HCT116 (cell line): ENCODE measurements around the gene RHCG. TPM values are rescaled to one million over a fixed set of nuclear protein-coding genes. Genes with fewer than 3 reads are reported as not detected.

ENCODE experiments used
- ATAC-seq: fragments of 200-7000 bp; cut with Tn5 transposase; 2 replicates; pipeline ENCODE4 v1.9.1; 2020; ENCODE audit warnings: mild to moderate bottlenecking, moderate library complexity
- BruUV-seq: library from RNA; stranded (reverse); fragments of 400-500 nt; replicated peaks from 2 replicates; lab custom pipeline; 2021; lab: Mats Ljungman, UMichigan
- CTCF ChIA-PET: fragments of 300-600 bp; sonication (Branson Sonifier 250); formaldehyde crosslinking; loops from one replicate; lab custom pipeline; 2021; ENCODE audit warnings: antibody characterized with exemption; lab: Charles Lee
- POLR2A ChIA-PET: fragments of 300-600, 350-600 bp; sonication (Branson Sonifier 250); formaldehyde crosslinking; loops from one replicate; lab custom pipeline; 2021; ENCODE audit warnings: antibody characterized with exemption; lab: Charles Lee
- RAD21 ChIA-PET, 2 experiments: fragments of 300-600 bp; sonication (Branson Sonifier 250); formaldehyde crosslinking; loops; one replicate each; lab custom pipeline; 2023; ENCODE audit warnings: low total read pairs in 2 of 2; ENCODE audit not compliant: uncharacterized antibody in 2 of 2, unreplicated experiment in 2 of 2, low non-redundant PET in 1 of 2; lab: Charles Lee
- DNase-seq: peaks from one replicate; pipeline ENCODE4 v3.0.0-alpha.2; 2010; ENCODE audit warnings: low read depth, low spot score
- H2AFZ ChIP-seq: fragments of 200-600 bp; shearing (Covaris generic), sonication (generic); 2 replicates; pipeline ENCODE4 v1.6.1; 2017; ENCODE audit warnings: low read depth, mixed run types, mixed read lengths, antibody characterized with exemption, low read length; ENCODE audit not compliant: poor library complexity, severe bottlenecking
- H3K27ac ChIP-seq: 2 replicates; pipeline ENCODE4 v1.5.1; 2012; ENCODE audit warnings: low read depth, low read length
- H3K27me3 ChIP-seq: fragments of 200-600 bp; sonication (generic); 2 replicates; pipeline ENCODE4 v1.6.1; 2016; ENCODE audit warnings: mixed run types, low read length, mixed read lengths; ENCODE audit not compliant: insufficient read depth
- H3K36me3 ChIP-seq, 2 experiments: fragments of 200-500 bp in 1 of 2; fragments of 200-600 bp in 1 of 2; sonication (Bioruptor generic) in 1 of 2; sonication (generic) in 1 of 2; 2 replicates each; pipeline versions ENCODE4 v1.5.1 to v1.6.1; 2014 to 2016; ENCODE audit warnings: low read length in 2 of 2, inconsistent platforms in 1 of 2, mixed read lengths in 1 of 2, mixed run types in 1 of 2; ENCODE audit not compliant: insufficient read depth in 2 of 2, control insufficient read depth in 1 of 2
- H3K4me1 ChIP-seq, 2 experiments: fragments of 200-600 bp in 1 of 2; sonication (generic) in 1 of 2; 2 replicates each; pipeline versions ENCODE4 v1.5.1 to v1.6.1; 2012 to 2017; ENCODE audit warnings: low read length in 2 of 2, inconsistent platforms in 1 of 2, mild to moderate bottlenecking in 1 of 2, mixed read lengths in 1 of 2, mixed run types in 1 of 2, moderate library complexity in 1 of 2; ENCODE audit not compliant: insufficient read depth in 2 of 2, control insufficient read depth in 1 of 2
- H3K4me2 ChIP-seq: fragments of 200-600 bp; sonication (generic); 2 replicates; pipeline ENCODE4 v1.6.1; 2017; ENCODE audit warnings: mixed run types, low read length, mixed read lengths
- H3K4me3 ChIP-seq, 2 experiments: fragments of 200-600 bp in 1 of 2; sonication (generic) in 1 of 2; replicated peaks in 1 of 2; 2 replicates each; pipeline ENCODE4 v1.5.1; 2011 to 2016; ENCODE audit warnings: low read length in 2 of 2, control low read depth in 1 of 2, low read depth in 1 of 2, mild to moderate bottlenecking in 1 of 2, mixed read lengths in 1 of 2, mixed run types in 1 of 2
- H3K79me2 ChIP-seq: fragments of 200-600 bp; sonication (generic); 2 replicates; pipeline ENCODE4 v1.6.1; 2017; ENCODE audit warnings: mild to moderate bottlenecking, mixed run types, low read length, moderate library complexity, mixed read lengths; ENCODE audit not compliant: insufficient read depth
- H3K9ac ChIP-seq: fragments of 200-600 bp; sonication (generic); 2 replicates; pipeline ENCODE4 v1.6.1; 2016; ENCODE audit warnings: low read length, mixed read lengths
- H3K9me2 ChIP-seq: fragments of 200-600 bp; sonication (generic), shearing (Covaris generic); 2 replicates; pipeline ENCODE4 v1.6.1; 2017; ENCODE audit warnings: mixed run types, mild to moderate bottlenecking, moderate library complexity; ENCODE audit not compliant: insufficient read depth
- H3K9me3 ChIP-seq, 2 experiments: fragments of 200-500 bp in 1 of 2; fragments of 200-600 bp in 1 of 2; sonication (Bioruptor generic) in 1 of 2; sonication (generic) in 1 of 2; 2 replicates each; pipeline ENCODE4 v1.6.1; 2014 to 2017; ENCODE audit warnings: low read length in 2 of 2, mixed read lengths in 2 of 2, inconsistent platforms in 1 of 2, low read depth in 1 of 2, mild to moderate bottlenecking in 1 of 2, mixed run types in 1 of 2, moderate library complexity in 1 of 2; ENCODE audit not compliant: control insufficient read depth in 1 of 2, insufficient read depth in 1 of 2
- H4K20me1 ChIP-seq: fragments of 200-600 bp; sonication (generic), shearing (Covaris generic); 2 replicates; pipeline ENCODE4 v1.6.1; 2017; ENCODE audit warnings: mixed run types, mild to moderate bottlenecking, moderate library complexity; ENCODE audit not compliant: insufficient read depth
- ATF3 ChIP-seq: IDR thresholded peaks from 2 replicates; pipeline ENCODE4 v1.6.1; 2012
- CBX3 ChIP-seq: IDR thresholded peaks from 2 replicates; pipeline ENCODE4 v1.6.1; 2012; ENCODE audit warnings: low read depth
- CEBPB ChIP-seq: IDR thresholded peaks from 2 replicates; pipeline ENCODE4 v1.6.1; 2012; ENCODE audit warnings: low read depth
- CTCF ChIP-seq, 3 experiments: fragments of 200-600 bp in 1 of 3; sonication (generic) in 1 of 3; IDR thresholded peaks in 2 of 3; conservative IDR thresholded peaks in 1 of 3; 2 replicates each; pipeline ENCODE4 v1.5.1; 2012 to 2017; ENCODE audit warnings: low read depth in 2 of 3, low read length in 2 of 3, antibody characterized with exemption in 1 of 3, borderline replicate concordance in 1 of 3, control low read depth in 1 of 3, mild to moderate bottlenecking in 1 of 3, mixed read lengths in 1 of 3, mixed run types in 1 of 3, moderate library complexity in 1 of 3; ENCODE audit not compliant: insufficient read depth in 1 of 3
- EGR1 ChIP-seq: IDR thresholded peaks from 2 replicates; pipeline ENCODE4 v1.6.1; 2012; ENCODE audit warnings: low read depth
- ELF1 ChIP-seq: IDR thresholded peaks from 2 replicates; pipeline ENCODE4 v1.6.1; 2012; ENCODE audit warnings: low read depth, borderline replicate concordance
- EZH2 ChIP-seq: fragments of 200-600 bp; sonication (generic); IDR thresholded peaks from 2 replicates; pipeline ENCODE4 v1.6.1; 2017; ENCODE audit warnings: antibody characterized with exemption, mixed run types
- EZH2phosphoT487 ChIP-seq: fragments of 200-600 bp; IDR thresholded peaks from 2 replicates; pipeline ENCODE4 v1.6.1; 2018; ENCODE audit warnings: antibody characterized with exemption, borderline replicate concordance
- FOSL1 ChIP-seq: IDR thresholded peaks from 2 replicates; pipeline ENCODE4 v1.6.1; 2012; ENCODE audit warnings: low read depth
- JUND ChIP-seq: IDR thresholded peaks from 2 replicates; pipeline ENCODE4 v1.6.1; 2012
- POLR2A ChIP-seq: IDR thresholded peaks from 2 replicates; pipeline ENCODE4 v1.7.0; 2011; ENCODE audit warnings: borderline replicate concordance; ENCODE audit not compliant: insufficient read depth, insufficient read length; ENCODE audit errors: extremely low read depth
- POLR2AphosphoS5 ChIP-seq: IDR thresholded peaks from 2 replicates; pipeline ENCODE4 v1.6.1; 2011; ENCODE audit warnings: mild to moderate bottlenecking, low read depth, low read length, moderate library complexity
- RAD21 ChIP-seq: IDR thresholded peaks from 2 replicates; pipeline ENCODE4 v1.6.1; 2012; ENCODE audit warnings: low read depth, mild to moderate bottlenecking
- SIN3A ChIP-seq: IDR thresholded peaks from 2 replicates; pipeline ENCODE4 v1.6.1; 2012; ENCODE audit warnings: low read depth
- SP1 ChIP-seq: IDR thresholded peaks from 2 replicates; pipeline ENCODE4 v1.6.1; 2012; ENCODE audit warnings: low read depth
- SRF ChIP-seq: IDR thresholded peaks from 2 replicates; pipeline ENCODE4 v1.6.1; 2012; ENCODE audit warnings: low read depth
- TCF7L2 ChIP-seq: IDR thresholded peaks from 2 replicates; pipeline ENCODE4 v1.7.0; 2011; ENCODE audit warnings: borderline replicate concordance, inconsistent platforms; ENCODE audit not compliant: insufficient read depth, insufficient read length; ENCODE audit errors: extremely low read depth
- YY1 ChIP-seq: IDR thresholded peaks from 2 replicates; pipeline ENCODE4 v1.6.1; 2011; ENCODE audit warnings: low read length, low read depth, moderate library complexity, mild to moderate bottlenecking; ENCODE audit not compliant: insufficient replicate concordance; ENCODE audit errors: extremely low read depth
- ZNF274 ChIP-seq: fragments of 200-500 bp; sonication (Bioruptor generic); IDR thresholded peaks from 2 replicates; pipeline ENCODE4 v1.6.1; 2014; ENCODE audit warnings: mild to moderate bottlenecking, low read depth, low read length, inconsistent platforms
- intact Hi-C: fragments of 100-400 bp; cut with micrococcal nuclease; formaldehyde crosslinking; loops from 2 replicates; pipeline ENCODE4 v1.10.0; 2022
- total RNA-seq: library from RNA; stranded (reverse); gene quantifications from one replicate; pipeline ENCODE4 v1.2.1, GENCODE V29; 2021; ENCODE audit not compliant: unreplicated experiment

The RHCG gene
- total RNA-seq, 1 experiment from 2014 or later: not detected

- Histone ChIP-seq H3K27me3 (no peaks in the 10 kb centered on the region), H3K9me2 (no peaks in the 10 kb centered on the region), H2AFZ (no peak overlapping the region), H3K27ac (no peak overlapping the region), H3K79me2 (no peaks in the 10 kb centered on the region), H3K4me1 (peaks cover 5 to 9% of the 10 kb centered on the region in 2 experiments; a peak in 3 of 4 replicates), H3K9ac (no peak overlapping the region), H3K4me2 (no peak overlapping the region), H3K9me3 (no peaks in the 10 kb centered on the region), H3K4me3 (no peak overlapping the region), H3K36me3 (no peaks in the 10 kb centered on the region), H4K20me1 (no peaks in the 10 kb centered on the region)
- ChIA-PET RAD21 (no interaction called here), CTCF (interaction anchor here (0.6 to 1.4 kb wide), 3 partner anchors 18 to 132 kb away, joined by 3 to 6 read pairs (median 3); no protein-coding TSS in a partner anchor), POLR2A (no interaction called here)
- TF ChIP-seq POLR2A: no peak
- no peak for TF ChIP-seq POLR2AphosphoS5
- no peak for TF ChIP-seq ELF1
- TF ChIP-seq SRF: no peak
- TF ChIP-seq CEBPB: no peak
- TF ChIP-seq ZNF274: no peak
- TF ChIP-seq EGR1: no peak
- no peak for TF ChIP-seq TCF7L2
- TF ChIP-seq CBX3: no peak
- no peak for TF ChIP-seq EZH2
- TF ChIP-seq RAD21: no peak
- no peak for TF ChIP-seq FOSL1
- TF ChIP-seq EZH2phosphoT487: no peak
- no peak for TF ChIP-seq ATF3
- TF ChIP-seq JUND: no peak
- TF ChIP-seq SP1: no peak
- no peak for TF ChIP-seq CTCF (IDR thresholded peaks at IDR 0.05 in 2 of 3, conservative IDR thresholded peaks at IDR 0.05 in 1 of 3; ENCODE audit: borderline replicate concordance in 1 of 3, insufficient read depth in 1 of 3, low read depth in 2 of 3, low read length in 2 of 3)
- no peak for TF ChIP-seq SIN3A
- no peak for TF ChIP-seq YY1
- no peak for ATAC-seq
- intact Hi-C loops: no loop called here
- no peak for DNase-seq
- no TSS peak for BruUV-seq
Measured at GRCh38 chr15:89490081-89490813, 6.1 kb downstream of the RHCG start.
